ENCODE results near the gene WWOX. TPM values are rescaled to one million over a fixed set of nuclear protein-coding genes. Genes with fewer than 3 reads are reported as not detected.

WWOX gene
- total and polyA plus RNA-seq, 2 of the 13 experiments (the other 11 are each of a cell fraction or from before 2014, with no cell fraction given): 9.1 to 37.4 TPM

DNA sequence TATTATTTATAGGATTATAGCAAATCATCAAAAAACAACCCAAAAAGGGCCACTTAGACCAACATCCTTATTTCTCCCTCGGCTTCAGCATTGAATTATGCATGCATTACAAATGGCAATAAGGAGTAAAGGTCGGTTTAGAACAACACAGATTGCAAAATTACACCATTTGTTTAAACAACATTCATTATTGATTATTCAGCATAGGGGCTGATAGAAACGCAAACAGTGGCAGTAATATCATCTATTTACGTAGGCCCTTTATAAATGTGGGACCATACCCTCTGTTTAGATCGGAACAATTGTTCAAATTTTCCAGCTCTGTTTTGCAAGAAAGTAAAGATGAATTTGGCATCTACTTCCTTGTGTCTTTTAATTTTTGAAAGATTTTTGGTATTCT is 153.3 kb downstream of the WWOX start (continued):
- TF ChIP-seq ARNTL (CRISPR knock-in tag; IDR thresholded peaks at IDR 0.05): no peak
- TF ChIP-seq, protein P1, sequence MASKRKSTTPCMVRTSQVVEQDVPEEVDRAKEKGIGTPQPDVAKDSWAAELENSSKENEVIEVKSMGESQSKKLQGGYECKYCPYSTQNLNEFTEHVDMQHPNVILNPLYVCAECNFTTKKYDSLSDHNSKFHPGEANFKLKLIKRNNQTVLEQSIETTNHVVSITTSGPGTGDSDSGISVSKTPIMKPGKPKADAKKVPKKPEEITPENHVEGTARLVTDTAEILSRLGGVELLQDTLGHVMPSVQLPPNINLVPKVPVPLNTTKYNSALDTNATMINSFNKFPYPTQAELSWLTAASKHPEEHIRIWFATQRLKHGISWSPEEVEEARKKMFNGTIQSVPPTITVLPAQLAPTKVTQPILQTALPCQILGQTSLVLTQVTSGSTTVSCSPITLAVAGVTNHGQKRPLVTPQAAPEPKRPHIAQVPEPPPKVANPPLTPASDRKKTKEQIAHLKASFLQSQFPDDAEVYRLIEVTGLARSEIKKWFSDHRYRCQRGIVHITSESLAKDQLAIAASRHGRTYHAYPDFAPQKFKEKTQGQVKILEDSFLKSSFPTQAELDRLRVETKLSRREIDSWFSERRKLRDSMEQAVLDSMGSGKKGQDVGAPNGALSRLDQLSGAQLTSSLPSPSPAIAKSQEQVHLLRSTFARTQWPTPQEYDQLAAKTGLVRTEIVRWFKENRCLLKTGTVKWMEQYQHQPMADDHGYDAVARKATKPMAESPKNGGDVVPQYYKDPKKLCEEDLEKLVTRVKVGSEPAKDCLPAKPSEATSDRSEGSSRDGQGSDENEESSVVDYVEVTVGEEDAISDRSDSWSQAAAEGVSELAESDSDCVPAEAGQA (IDR thresholded peaks at IDR 0.05; ENCODE audit: low read depth): no peak
- TF ChIP-seq, protein P1 (CRISPR knock-in tag; IDR thresholded peaks at IDR 0.05; ENCODE audit: borderline replicate concordance): no peak
- no peak for TF ChIP-seq PRMT3 (CRISPR knock-in tag; IDR thresholded peaks at IDR 0.05; ENCODE audit: borderline replicate concordance, low read depth)
- TF ChIP-seq, protein P2, sequence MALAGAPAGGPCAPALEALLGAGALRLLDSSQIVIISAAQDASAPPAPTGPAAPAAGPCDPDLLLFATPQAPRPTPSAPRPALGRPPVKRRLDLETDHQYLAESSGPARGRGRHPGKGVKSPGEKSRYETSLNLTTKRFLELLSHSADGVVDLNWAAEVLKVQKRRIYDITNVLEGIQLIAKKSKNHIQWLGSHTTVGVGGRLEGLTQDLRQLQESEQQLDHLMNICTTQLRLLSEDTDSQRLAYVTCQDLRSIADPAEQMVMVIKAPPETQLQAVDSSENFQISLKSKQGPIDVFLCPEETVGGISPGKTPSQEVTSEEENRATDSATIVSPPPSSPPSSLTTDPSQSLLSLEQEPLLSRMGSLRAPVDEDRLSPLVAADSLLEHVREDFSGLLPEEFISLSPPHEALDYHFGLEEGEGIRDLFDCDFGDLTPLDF (CRISPR knock-in tag; IDR thresholded peaks at IDR 0.05): no peak
- no peak for TF ChIP-seq ZNF180 (CRISPR knock-in tag; IDR thresholded peaks at IDR 0.05; ENCODE audit: borderline replicate concordance, low read depth)
- TF ChIP-seq SOX13 (IDR thresholded peaks at IDR 0.05): peak; percentile 62; the same call in 1 of the 2 replicates
- TF ChIP-seq SOX13 (CRISPR knock-in tag; conservative IDR thresholded peaks at IDR 0.05 in 1 of 2, IDR thresholded peaks at IDR 0.05 in 1 of 2): peak in 1 of 2 experiments; percentile 97; a peak in 2 of 4 replicates
- peak; percentile 90 for TF ChIP-seq TBX3 (IDR thresholded peaks at IDR 0.05; ENCODE audit: borderline replicate concordance)
- TF ChIP-seq SMAD3 (CRISPR knock-in tag; IDR thresholded peaks at IDR 0.05): peak; percentile 92
- TF ChIP-seq, protein P3, sequence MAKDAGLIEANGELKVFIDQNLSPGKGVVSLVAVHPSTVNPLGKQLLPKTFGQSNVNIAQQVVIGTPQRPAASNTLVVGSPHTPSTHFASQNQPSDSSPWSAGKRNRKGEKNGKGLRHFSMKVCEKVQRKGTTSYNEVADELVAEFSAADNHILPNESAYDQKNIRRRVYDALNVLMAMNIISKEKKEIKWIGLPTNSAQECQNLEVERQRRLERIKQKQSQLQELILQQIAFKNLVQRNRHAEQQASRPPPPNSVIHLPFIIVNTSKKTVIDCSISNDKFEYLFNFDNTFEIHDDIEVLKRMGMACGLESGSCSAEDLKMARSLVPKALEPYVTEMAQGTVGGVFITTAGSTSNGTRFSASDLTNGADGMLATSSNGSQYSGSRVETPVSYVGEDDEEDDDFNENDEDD (CRISPR knock-in tag; IDR thresholded peaks at IDR 0.05; ENCODE audit: borderline replicate concordance): no peak
- TF ChIP-seq, protein P4, sequence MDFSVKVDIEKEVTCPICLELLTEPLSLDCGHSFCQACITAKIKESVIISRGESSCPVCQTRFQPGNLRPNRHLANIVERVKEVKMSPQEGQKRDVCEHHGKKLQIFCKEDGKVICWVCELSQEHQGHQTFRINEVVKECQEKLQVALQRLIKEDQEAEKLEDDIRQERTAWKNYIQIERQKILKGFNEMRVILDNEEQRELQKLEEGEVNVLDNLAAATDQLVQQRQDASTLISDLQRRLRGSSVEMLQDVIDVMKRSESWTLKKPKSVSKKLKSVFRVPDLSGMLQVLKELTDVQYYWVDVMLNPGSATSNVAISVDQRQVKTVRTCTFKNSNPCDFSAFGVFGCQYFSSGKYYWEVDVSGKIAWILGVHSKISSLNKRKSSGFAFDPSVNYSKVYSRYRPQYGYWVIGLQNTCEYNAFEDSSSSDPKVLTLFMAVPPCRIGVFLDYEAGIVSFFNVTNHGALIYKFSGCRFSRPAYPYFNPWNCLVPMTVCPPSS (IDR thresholded peaks at IDR 0.05): no peak
- TF ChIP-seq ZNF354B (CRISPR knock-in tag; IDR thresholded peaks at IDR 0.05): no peak
- peak; percentile 12; the same call in 1 of the 2 replicates for TF ChIP-seq TRIM24 (CRISPR knock-in tag; IDR thresholded peaks at IDR 0.05)
- TF ChIP-seq EZH2 (conservative IDR thresholded peaks at IDR 0.05; ENCODE audit: low read depth, low read length): no peak
- TF ChIP-seq, protein P5, sequence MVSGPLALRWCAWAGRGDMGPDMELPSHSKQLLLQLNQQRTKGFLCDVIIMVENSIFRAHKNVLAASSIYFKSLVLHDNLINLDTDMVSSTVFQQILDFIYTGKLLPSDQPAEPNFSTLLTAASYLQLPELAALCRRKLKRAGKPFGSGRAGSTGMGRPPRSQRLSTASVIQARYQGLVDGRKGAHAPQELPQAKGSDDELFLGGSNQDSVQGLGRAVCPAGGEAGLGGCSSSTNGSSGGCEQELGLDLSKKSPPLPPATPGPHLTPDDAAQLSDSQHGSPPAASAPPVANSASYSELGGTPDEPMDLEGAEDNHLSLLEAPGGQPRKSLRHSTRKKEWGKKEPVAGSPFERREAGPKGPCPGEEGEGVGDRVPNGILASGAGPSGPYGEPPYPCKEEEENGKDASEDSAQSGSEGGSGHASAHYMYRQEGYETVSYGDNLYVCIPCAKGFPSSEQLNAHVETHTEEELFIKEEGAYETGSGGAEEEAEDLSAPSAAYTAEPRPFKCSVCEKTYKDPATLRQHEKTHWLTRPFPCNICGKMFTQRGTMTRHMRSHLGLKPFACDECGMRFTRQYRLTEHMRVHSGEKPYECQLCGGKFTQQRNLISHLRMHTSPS (CRISPR knock-in tag; IDR thresholded peaks at IDR 0.05; ENCODE audit: low read depth): no peak
- TF ChIP-seq, protein P6, sequence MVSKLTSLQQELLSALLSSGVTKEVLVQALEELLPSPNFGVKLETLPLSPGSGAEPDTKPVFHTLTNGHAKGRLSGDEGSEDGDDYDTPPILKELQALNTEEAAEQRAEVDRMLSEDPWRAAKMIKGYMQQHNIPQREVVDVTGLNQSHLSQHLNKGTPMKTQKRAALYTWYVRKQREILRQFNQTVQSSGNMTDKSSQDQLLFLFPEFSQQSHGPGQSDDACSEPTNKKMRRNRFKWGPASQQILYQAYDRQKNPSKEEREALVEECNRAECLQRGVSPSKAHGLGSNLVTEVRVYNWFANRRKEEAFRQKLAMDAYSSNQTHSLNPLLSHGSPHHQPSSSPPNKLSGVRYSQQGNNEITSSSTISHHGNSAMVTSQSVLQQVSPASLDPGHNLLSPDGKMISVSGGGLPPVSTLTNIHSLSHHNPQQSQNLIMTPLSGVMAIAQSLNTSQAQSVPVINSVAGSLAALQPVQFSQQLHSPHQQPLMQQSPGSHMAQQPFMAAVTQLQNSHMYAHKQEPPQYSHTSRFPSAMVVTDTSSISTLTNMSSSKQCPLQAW (CRISPR knock-in tag; IDR thresholded peaks at IDR 0.05): no peak
